Measurements from ENCODE around the gene SLC5A5.

Gene SLC5A5

GRCh38 chr19:17866312-17866963 is 5.3 kb upstream of the SLC5A5 start:
- no peak overlapping the region for H3K4me3 ChIP-seq (ENCODE audit: low read depth in 1 of 2, low read length in 2 of 2)
- peaks cover 6 to 14% of the 10 kb centered on the region in 2 donors for H3K27me3 ChIP-seq (ENCODE audit: control insufficient read depth in 1 of 2, insufficient read depth in 2 of 2, low read length in 2 of 2)
- H3K36me3 ChIP-seq (ENCODE audit: insufficient read depth, low read length) = peaks cover 28% of the 10 kb centered on the region
- H3K9ac ChIP-seq (ENCODE audit: low read length) = no peak overlapping the region
- no peak overlapping the region for H3K27ac ChIP-seq (ENCODE audit: low read depth, low read length)
- peaks cover 5% of the 10 kb centered on the region for H3K4me1 ChIP-seq (ENCODE audit: insufficient read depth, low read length)
- no peaks in the 10 kb centered on the region for H3K9me3 ChIP-seq (ENCODE audit: low read length)

GRCh38 chr19:17866964-17867486 is 4.7 kb upstream of the SLC5A5 start:
- no peaks in the 10 kb centered on the region for H3K9me3 ChIP-seq (ENCODE audit: low read length)
- no peak overlapping the region for H3K9ac ChIP-seq (ENCODE audit: low read length)
- H3K36me3 ChIP-seq (ENCODE audit: insufficient read depth, low read length) = peaks cover 22% of the 10 kb centered on the region
- no peaks in the 10 kb centered on the region for H3K4me1 ChIP-seq (ENCODE audit: insufficient read depth, low read length)
- H3K27ac ChIP-seq (ENCODE audit: low read depth, low read length) = no peak overlapping the region
- no peak overlapping the region for H3K4me3 ChIP-seq (ENCODE audit: low read depth in 1 of 2, low read length in 2 of 2)
- peaks cover 10 to 20% of the 10 kb centered on the region in 2 donors for H3K27me3 ChIP-seq (ENCODE audit: control insufficient read depth in 1 of 2, insufficient read depth in 2 of 2, low read length in 2 of 2)

- Histone ChIP-seq H3K27ac (ENCODE audit: low read depth, low read length) (no peak overlapping the region), H3K4me1 (ENCODE audit: insufficient read depth, low read length) (no peaks in the 10 kb centered on the region), H3K36me3 (ENCODE audit: insufficient read depth, low read length) (peaks cover 7% of the 10 kb centered on the region), H3K4me3 (ENCODE audit: low read depth in 1 of 2, low read length in 2 of 2) (no peak overlapping the region), H3K9ac (ENCODE audit: low read length) (no peak overlapping the region), H3K27me3 (ENCODE audit: control insufficient read depth in 1 of 2, insufficient read depth in 2 of 2, low read length in 2 of 2) (peaks cover 16 to 33% of the 10 kb centered on the region in 2 donors), H3K9me3 (ENCODE audit: low read length) (no peaks in the 10 kb centered on the region)
Measured at GRCh38 chr19:17868669-17869068, 3.1 kb upstream of the SLC5A5 start.

DNA sequence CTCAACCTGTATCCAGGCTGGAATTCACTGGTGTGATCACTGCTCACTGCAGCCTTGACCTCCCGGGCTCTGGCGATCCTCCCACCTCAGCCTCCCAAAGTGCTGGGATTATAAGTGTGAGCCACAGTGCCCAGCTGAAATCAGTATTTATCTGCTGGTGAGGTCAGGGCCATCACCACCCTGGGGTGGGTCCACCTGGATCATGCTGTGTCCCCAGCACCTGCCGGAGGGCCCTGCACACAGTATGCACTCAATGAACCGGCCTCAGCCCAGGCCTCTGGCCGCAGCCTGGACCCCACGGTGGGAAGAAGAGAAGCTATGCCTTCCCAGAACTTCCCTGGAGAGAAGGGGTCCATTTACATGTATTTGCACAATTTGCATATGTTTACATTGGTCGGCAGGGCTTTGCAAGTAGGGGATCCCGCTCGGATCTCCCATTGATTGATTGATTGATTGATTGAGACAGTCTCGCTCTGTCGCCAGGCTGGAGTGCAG is 2.6 kb upstream of the SLC5A5 start:
- H3K36me3 ChIP-seq (ENCODE audit: insufficient read depth, low read length) = peaks cover 2% of the 10 kb centered on the region
- no peak overlapping the region for H3K27ac ChIP-seq (ENCODE audit: low read depth, low read length)
- no peaks in the 10 kb centered on the region for H3K9me3 ChIP-seq (ENCODE audit: low read length)
- H3K4me1 ChIP-seq (ENCODE audit: insufficient read depth, low read length) = no peaks in the 10 kb centered on the region
- H3K9ac ChIP-seq (ENCODE audit: low read length) = no peak overlapping the region
- no peak overlapping the region for H3K4me3 ChIP-seq (ENCODE audit: low read depth in 1 of 2, low read length in 2 of 2)
- peaks cover 16 to 38% of the 10 kb centered on the region in 2 donors for H3K27me3 ChIP-seq (ENCODE audit: control insufficient read depth in 1 of 2, insufficient read depth in 2 of 2, low read length in 2 of 2)

DNA sequence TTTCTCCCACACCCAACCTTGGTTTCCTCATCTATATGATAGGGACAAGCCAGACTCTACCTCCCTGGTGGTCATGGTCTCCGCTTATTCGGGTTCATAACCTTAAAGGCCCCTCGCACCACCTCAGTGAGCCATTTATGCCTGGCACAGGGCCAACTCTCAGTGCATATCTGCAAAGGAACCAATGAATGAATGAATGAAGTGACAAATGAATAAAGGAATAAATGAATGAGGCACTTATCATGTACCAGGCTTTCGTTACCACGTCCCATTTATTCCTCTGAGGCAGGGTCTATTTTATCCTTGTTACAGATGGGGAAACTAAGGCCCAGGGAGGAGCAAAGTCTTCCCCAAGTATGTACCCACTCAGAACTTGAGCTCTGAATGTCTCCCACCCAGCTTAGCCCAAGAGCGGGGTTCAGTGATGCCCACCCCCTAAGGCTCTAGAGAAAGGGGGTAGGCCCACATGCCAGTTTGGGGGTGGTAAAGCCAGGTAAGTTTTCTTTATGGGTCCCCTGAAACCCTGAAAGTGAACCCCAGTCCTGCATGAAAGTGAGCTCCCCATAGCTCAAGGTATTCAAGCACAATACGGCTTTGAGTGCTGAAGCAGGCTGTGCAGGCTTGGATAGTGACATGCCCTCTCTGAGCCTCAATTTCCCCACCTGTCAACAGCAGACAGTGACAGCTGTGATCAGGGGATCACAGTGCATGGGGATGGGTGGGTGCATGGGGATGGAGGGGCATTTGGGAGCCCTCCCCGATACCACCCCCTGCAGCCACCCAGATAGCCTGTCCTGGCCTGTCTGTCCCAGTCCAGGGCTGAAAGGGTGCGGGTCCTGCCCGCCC is 490 bp upstream of the SLC5A5 start:
- no peak overlapping the region for H3K9ac ChIP-seq (ENCODE audit: low read length)
- peaks cover 22 to 48% of the 10 kb centered on the region in 2 donors for H3K27me3 ChIP-seq (ENCODE audit: control insufficient read depth in 1 of 2, insufficient read depth in 2 of 2, low read length in 2 of 2)
- H3K4me1 ChIP-seq (ENCODE audit: insufficient read depth, low read length) = no peaks in the 10 kb centered on the region
- no peak overlapping the region for H3K27ac ChIP-seq (ENCODE audit: low read depth, low read length)
- no peaks in the 10 kb centered on the region for H3K9me3 ChIP-seq (ENCODE audit: low read length)
- H3K4me3 ChIP-seq (ENCODE audit: low read depth in 1 of 2, low read length in 2 of 2) = no peak overlapping the region
- no peaks in the 10 kb centered on the region for H3K36me3 ChIP-seq (ENCODE audit: insufficient read depth, low read length)

DNA sequence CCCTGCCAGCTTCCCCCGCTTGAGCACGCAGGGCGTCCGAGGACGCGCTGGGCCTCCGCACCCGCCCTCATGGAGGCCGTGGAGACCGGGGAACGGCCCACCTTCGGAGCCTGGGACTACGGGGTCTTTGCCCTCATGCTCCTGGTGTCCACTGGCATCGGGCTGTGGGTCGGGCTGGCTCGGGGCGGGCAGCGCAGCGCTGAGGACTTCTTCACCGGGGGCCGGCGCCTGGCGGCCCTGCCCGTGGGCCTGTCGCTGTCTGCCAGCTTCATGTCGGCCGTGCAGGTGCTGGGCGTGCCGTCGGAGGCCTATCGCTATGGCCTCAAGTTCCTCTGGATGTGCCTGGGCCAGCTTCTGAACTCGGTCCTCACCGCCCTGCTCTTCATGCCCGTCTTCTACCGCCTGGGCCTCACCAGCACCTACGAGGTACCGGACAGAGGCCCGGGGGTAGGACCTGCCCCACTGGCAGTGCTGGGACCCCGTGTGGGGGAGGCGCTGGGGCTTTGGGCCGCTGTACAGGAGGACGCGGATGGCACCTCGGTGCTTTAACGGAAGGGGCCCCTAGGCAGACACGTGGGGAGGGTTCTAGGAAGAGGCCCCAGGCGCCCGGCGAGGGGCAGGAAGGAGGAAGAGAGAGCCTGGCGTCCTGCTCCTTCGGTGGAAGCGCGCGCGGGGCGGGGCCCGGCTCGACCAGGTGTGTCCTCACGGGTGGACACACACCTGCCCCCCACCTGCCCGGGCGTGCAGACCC is 681 bp downstream of the SLC5A5 start:
- H3K36me3 ChIP-seq (ENCODE audit: insufficient read depth, low read length) = no peaks in the 10 kb centered on the region
- peaks cover 22 to 48% of the 10 kb centered on the region in 2 donors for H3K27me3 ChIP-seq (ENCODE audit: control insufficient read depth in 1 of 2, insufficient read depth in 2 of 2, low read length in 2 of 2)
- H3K4me3 ChIP-seq (ENCODE audit: low read depth in 1 of 2, low read length in 2 of 2) = no peak overlapping the region
- H3K9me3 ChIP-seq (ENCODE audit: low read length) = no peaks in the 10 kb centered on the region
- no peak overlapping the region for H3K9ac ChIP-seq (ENCODE audit: low read length)
- H3K4me1 ChIP-seq (ENCODE audit: insufficient read depth, low read length) = no peaks in the 10 kb centered on the region
- H3K27ac ChIP-seq (ENCODE audit: low read depth, low read length) = no peak overlapping the region

- H3K4me1 ChIP-seq (ENCODE audit: insufficient read depth, low read length) = no peaks in the 10 kb centered on the region
- H3K36me3 ChIP-seq (ENCODE audit: insufficient read depth, low read length) = no peaks in the 10 kb centered on the region
- H3K27ac ChIP-seq (ENCODE audit: low read depth, low read length) = no peak overlapping the region
- peaks cover 22 to 48% of the 10 kb centered on the region in 2 donors for H3K27me3 ChIP-seq (ENCODE audit: control insufficient read depth in 1 of 2, insufficient read depth in 2 of 2, low read length in 2 of 2)
- no peak overlapping the region for H3K9ac ChIP-seq (ENCODE audit: low read length)
- H3K9me3 ChIP-seq (ENCODE audit: low read length) = no peaks in the 10 kb centered on the region
- H3K4me3 ChIP-seq (ENCODE audit: low read depth in 1 of 2, low read length in 2 of 2) = no peak overlapping the region
Measured at GRCh38 chr19:17873786-17874757, 2.3 kb downstream of the SLC5A5 start.

DNA sequence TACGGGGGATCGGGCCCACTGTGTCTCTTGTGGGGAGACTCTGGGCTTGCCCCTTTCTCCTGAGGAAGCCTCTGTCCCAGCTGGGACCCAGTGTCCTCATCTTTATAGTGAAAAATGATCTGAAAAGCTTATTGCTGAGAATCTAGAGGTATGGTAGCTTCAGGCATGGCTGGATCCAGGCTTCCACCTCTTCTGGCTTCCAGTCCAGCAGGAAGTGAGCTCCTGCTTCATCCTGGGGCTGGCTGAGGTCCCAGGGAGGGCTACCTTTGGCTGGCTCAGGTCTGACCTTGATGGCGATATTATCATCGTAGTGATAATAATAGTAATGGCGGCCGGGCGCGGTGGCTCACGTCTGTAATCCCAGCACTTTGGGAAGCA is 3.0 kb downstream of the SLC5A5 start:
- no peaks in the 10 kb centered on the region for H3K4me1 ChIP-seq (ENCODE audit: insufficient read depth, low read length)
- H3K27ac ChIP-seq (ENCODE audit: low read depth, low read length) = no peak overlapping the region
- H3K9me3 ChIP-seq (ENCODE audit: low read length) = no peaks in the 10 kb centered on the region
- no peak overlapping the region for H3K4me3 ChIP-seq (ENCODE audit: low read depth in 1 of 2, low read length in 2 of 2)
- H3K36me3 ChIP-seq (ENCODE audit: insufficient read depth, low read length) = no peaks in the 10 kb centered on the region
- H3K27me3 ChIP-seq (ENCODE audit: control insufficient read depth in 1 of 2, insufficient read depth in 2 of 2, low read length in 2 of 2) = peaks cover 22 to 48% of the 10 kb centered on the region in 2 donors
- no peak overlapping the region for H3K9ac ChIP-seq (ENCODE audit: low read length)

- H3K9ac ChIP-seq (ENCODE audit: low read length) = no peak overlapping the region
- H3K36me3 ChIP-seq (ENCODE audit: insufficient read depth, low read length) = no peaks in the 10 kb centered on the region
- H3K9me3 ChIP-seq (ENCODE audit: low read length) = no peaks in the 10 kb centered on the region
- no peaks in the 10 kb centered on the region for H3K4me1 ChIP-seq (ENCODE audit: insufficient read depth, low read length)
- H3K27ac ChIP-seq (ENCODE audit: low read depth, low read length) = no peak overlapping the region
- no peak overlapping the region for H3K4me3 ChIP-seq (ENCODE audit: low read depth in 1 of 2, low read length in 2 of 2)
- H3K27me3 ChIP-seq (ENCODE audit: control insufficient read depth in 1 of 2, insufficient read depth in 2 of 2, low read length in 2 of 2) = peaks cover 10 to 22% of the 10 kb centered on the region in 2 donors
Measured at GRCh38 chr19:17877696-17878095, 6.0 kb downstream of the SLC5A5 start.

DNA sequence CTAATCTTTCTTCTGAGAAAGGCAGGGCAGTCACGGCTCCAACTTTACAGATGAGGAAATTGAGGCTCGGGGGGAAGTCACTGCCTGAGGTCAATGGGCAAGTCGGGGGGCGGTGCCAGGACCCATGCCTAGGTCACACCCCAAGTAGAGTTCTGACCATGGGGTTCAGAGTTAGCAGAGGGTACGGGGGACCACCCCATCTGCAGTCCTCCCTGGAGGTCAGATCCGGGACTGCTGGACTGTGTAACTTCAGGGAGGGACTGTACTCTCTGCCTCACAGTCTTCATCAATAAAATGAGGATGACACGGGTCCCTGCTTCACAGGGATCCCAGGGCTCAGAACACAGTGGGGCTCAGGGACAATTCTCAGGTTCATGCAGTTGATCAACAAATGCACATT is 7.7 kb downstream of the SLC5A5 start:
- Histone ChIP-seq H3K9ac (ENCODE audit: low read length) (no peak overlapping the region), H3K27ac (ENCODE audit: low read depth, low read length) (no peak overlapping the region), H3K4me1 (ENCODE audit: insufficient read depth, low read length) (no peaks in the 10 kb centered on the region), H3K27me3 (ENCODE audit: control insufficient read depth in 1 of 2, insufficient read depth in 2 of 2, low read length in 2 of 2) (peaks cover 4 to 11% of the 10 kb centered on the region in 2 donors), H3K9me3 (ENCODE audit: low read length) (no peaks in the 10 kb centered on the region), H3K36me3 (ENCODE audit: insufficient read depth, low read length) (no peaks in the 10 kb centered on the region), H3K4me3 (ENCODE audit: low read depth in 1 of 2, low read length in 2 of 2) (no peak overlapping the region)
